Measurements from ENCODE around the gene MYO9A.
"Not testable (repeated sequence)": the region's sequence is repeated elsewhere in the genome, so short reads cannot be mapped to it uniquely, and the experiment has no call there.

MYO9A gene

DNA sequence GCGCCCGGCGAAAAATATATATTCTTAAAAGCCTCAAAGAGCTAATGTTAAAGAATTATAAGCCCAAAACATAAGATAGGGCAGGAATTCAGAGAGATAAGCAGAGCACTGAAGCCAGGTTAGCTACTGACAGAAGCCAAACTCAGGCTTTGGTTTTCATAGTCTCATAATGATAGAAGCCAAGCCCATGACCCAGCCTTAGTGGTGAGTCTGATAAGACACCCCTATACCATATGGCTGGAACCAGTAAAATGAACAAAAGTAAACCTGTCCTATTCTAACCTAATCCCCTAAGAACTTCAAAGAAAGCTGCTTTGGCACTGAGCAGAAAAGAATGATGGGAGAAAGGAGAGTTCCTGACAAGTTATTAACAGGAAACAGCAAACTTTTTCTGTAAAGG lies 25.9 kb downstream of the MYO9A start:
- no peak for DNase-seq

DNA sequence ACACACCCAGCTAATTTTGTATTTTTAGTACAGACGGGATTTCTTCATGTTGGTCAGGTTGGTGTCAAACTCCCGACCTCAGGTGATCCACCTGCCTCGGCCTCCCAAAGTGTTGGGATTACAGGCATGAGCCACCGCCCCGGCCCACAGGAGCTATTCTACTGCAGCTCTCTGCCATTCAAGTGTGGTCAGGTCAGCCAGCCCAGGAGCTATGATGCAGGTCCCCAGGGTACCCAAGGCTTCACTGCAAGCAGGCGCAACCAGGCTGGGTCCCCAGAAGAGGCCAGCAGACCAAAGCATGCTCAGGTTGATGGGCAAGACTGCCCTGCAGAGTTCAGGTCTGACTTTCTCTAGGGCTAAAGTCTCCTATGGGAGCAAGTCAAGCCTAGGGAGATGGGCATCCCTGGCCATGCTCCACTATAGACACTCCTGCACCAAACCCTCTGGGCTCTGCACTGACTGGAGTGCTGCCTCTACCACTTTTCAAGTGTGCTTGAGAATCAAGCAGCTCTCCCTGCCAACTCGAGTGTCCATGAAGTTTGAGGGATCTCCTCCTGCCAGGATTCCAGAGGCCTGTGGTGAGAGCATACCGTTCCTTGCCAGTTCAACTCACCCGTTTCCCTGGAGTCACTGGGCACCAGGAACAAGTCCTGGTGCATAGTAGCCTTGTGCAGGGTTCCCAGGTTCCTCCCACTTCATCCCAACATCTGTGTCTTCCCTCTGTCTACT lies 30.9 kb downstream of the MYO9A start:
- DNase-seq = peak in 1 of 51 donors; percentile 21

- peak in 1 of 51 donors; percentile 3 for DNase-seq
Measured at GRCh38 chr15:72086010-72086697, 31.8 kb downstream of the MYO9A start.

DNA sequence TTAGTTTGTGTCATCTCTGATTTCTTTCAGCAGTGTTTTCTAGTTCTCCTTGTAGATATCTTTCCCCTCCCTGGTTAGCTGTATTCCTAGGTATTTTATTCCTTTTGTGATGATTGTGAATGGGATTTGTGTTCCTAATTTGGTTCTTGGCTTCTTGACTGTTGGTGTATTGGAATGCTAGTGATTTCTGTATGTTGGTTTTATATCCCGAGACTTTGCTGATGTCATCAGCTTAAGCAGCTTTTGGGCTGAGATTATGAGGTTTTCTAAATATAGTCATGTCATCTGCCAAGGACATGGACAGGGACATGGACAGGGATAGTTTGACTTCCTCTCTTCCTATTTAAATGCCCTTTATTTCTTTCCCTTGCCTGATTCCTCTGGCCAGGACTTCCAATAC lies 35.8 kb downstream of the MYO9A start:
- DNase-seq = no peak

- no peak for DNase-seq
Measured at GRCh38 chr15:72078887-72079286, 39.1 kb downstream of the MYO9A start.

DNA sequence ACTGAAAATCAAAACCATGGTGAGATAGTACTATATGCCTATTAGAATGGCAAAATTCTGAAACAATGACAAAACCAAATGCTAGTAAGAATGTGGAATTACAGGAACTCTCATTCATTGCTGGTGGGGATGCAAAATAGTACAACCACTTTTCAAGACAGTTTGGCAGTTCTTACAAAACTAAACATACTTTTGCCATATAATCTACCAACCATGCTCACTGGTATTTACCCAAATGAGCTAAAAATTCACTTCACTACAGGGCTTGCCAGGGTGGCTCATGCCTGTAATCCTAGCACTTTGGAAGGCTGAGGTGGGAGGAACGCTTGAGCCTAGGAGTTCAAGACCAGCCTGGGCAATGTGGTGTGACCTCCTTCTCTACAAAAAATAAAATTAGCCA lies 40.0 kb downstream of the MYO9A start:
- no peak for DNase-seq

- no peak for DNase-seq
Measured at GRCh38 chr15:72074335-72075060, 43.5 kb downstream of the MYO9A start.

GRCh38 chr15:72071448-72071825 lies 46.5 kb downstream of the MYO9A start:
- DNase-seq = not testable (repeated sequence)

- no peak for DNase-seq
Measured at GRCh38 chr15:72070817-72071447, 47.0 kb downstream of the MYO9A start.

DNA sequence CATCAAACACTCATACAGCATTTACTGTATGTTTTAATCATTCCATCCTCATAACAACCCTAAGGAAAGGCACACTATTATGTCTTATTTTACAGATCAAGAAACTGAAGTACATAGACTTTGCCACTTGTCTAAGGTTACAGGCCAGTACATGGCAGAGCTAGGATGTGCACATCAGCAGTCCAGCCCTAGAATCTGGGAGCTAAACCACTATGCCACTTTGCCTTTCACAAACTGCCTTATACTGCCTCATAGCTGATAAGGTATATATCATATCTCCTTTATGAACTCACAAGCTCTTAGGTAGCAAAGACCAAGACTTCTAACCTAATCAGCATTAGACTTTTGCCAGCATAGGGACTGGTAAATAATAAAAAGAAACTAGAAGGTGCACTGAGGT lies 49.1 kb downstream of the MYO9A start:
- DNase-seq = no peak

- DNase-seq = no peak
Measured at GRCh38 chr15:72065801-72066200, 52.1 kb downstream of the MYO9A start.

- DNase-seq = no peak
Measured at GRCh38 chr15:72063186-72063585, 54.8 kb downstream of the MYO9A start.

DNA sequence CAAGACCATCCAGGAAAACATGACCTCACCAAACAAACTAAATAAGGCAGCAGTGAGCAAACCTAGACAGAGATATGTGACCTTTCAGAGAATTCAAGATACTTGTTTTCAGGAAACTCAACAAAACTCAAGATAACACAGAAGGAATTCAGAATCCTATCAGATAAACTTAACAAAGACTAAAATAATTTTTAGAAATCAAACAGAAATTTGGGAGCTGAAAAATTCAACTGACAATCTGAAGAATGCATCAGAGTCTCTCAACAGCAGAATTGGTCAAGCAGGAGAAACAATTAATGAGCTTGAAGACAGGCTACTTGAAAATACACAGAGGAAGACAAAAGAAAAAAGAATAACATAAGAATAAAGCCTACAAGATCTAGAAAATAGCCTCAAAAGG lies 55.6 kb downstream of the MYO9A start:
- no peak for DNase-seq

DNA sequence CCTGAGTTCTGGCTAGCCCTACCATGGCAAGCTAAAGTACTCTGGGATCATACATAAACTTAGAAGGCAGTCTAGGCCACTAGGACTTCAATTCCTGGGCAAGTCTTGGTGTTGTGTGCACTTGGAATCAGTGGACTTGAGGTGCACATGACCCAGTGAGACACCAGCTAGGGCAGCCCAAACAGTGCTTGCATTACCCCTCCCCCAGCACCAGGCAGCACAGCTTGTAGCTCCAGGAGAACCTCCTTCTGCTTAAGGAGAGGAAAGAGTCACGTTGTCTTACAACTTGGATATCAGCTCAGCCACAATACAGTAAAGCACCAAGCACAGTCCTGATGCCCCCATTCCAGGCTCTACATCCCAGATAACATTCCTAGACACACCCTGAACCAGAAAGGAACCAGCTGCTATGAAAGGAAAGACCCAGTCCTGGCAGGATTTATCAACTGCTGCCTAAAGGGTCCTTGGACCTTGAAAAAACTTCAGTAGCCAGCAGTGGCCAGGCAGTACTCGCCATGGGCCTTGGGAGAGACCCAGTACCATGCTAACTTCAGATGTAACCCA lies 57.2 kb downstream of the MYO9A start:
- DNase-seq = no peak

DNA sequence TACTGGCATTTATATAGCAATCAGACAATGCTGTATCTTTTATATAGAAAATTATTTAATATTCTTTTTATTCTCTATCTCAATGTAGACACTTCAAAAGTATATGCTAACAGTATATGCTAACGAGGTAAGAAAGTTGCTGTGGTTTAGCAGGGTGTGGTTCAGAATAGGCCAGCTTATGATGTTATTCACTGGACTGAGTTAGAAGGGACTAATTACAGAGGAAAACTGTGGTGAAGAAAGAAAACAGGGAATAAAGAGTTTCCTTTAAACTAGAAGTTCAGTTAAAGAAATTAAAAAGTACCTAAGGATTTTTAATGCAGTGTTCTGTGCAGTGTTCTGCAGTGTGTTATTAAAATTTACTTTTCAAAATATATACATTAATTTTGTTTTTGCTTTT lies 59.4 kb downstream of the MYO9A start:
- DNase-seq = no peak

DNA sequence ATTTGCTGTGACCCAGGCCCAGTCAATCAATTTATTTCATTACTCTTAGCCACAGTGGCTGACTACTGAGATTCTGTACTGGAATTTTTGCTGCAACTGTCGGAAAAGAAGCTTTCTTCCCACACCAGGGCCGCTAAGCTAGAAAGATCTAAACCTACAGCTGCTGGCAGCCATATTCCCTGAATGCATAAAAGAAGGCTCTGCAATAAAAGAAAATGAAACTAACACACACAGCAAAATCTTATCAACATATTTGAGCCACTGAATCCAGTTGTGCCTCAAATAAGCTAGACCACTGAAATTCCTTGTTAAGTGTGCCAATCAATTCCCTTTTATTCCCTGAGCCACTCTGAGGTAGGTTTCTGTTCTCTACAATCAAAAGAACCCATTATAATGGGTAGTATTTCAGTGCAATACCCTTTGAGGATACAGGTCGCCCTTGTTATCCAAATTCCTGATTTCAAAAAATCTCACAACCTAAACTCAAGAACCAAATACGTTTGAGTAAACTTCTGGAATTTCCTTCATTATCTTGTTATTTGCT lies 60.3 kb downstream of the MYO9A start:
- no peak for DNase-seq

- not testable (repeated sequence) for DNase-seq
Measured at GRCh38 chr15:72056217-72056616, 61.7 kb downstream of the MYO9A start.

GRCh38 chr15:72053297-72053696 lies 64.7 kb downstream of the MYO9A start:
- not testable (repeated sequence) for DNase-seq

DNA sequence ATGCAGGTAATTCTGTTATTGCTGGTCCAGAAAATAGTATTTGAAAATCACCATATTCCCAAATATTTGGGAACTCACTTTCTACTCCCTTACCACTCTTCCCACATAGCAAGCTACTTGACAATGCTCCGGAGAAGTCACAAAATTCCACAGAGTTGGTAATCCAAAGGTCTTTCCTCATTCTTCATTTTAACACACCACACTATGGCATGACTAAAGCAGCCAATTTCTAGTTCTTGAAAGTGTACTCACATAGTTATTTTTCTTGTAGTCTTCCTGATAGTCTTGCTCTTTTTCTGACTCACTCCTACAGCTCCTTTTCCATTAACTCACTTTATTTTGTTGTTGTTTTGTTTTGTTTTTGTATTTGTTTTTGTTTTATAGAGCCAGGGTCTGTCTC lies 67.2 kb downstream of the MYO9A start:
- DNase-seq = no peak

DNA sequence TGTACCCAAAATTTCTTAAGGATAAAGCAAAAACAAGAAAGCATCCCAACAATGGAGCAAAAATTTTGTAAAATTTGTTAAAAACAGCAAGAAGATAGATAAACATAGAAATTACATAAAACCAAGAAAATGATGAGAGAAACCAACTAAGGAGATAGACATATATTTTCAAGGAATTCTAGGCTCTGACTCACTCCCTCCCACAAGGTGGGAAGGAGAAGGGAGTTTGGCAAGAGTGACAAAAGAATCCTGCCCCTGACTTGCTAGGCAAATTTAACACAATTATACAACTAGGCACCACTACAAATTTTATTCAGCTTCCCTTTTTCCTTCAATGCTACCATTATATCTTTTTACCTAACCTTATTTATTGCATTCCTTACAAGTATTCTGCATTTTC lies 70.9 kb downstream of the MYO9A start:
- DNase-seq = no peak

DNA sequence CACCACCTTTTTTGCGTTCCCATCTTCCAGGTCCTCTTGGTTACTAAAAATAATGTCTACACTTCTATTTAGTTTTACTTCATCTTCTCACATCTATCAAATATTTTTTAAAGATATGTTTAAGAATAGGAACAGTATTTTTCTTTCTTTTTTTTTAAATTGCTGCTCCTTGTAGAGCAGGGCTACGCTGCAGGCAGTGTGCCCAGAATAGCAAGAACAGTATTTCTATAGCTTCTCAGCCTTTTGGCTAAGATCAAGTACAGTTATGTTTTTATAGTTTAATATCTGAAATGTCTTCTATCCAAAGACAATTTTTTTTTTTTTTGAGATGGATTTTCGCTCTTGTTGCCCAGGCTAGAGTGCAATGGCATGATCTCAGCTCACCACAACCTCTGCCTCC lies 73.0 kb downstream of the MYO9A start:
- no peak for DNase-seq

DNA sequence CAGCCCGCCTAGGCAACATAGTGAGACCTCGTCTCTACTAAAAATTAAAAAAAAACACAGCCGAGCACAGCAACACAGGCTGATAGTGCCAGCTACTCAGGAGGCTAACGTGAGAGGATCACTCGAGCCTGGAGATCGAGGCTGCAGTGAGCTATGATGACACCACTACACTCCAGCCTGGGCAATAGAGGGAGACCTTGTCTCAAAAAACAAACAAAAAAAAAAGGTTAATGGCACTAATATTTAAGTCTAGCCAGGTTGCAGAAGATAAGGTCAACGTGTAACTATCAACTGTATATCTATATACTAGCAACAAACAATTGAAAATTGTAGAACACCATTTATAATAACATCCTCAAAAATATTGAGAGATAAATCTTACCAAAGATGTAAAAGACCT lies 75.1 kb downstream of the MYO9A start:
- no peak for DNase-seq

All from hypothalamus (tissue), 51 donors.